GM19463 (cell line): ENCODE measurements around the gene DHRSX.
"Not testable (repeated sequence)": the region's sequence is repeated elsewhere in the genome, so short reads cannot be mapped to it uniquely, and the experiment has no call there.

Experiments used
- ATAC-seq: cut with Tn5 transposase; IDR thresholded peaks from one replicate; pipeline ENCODE4 v1.9.1; 2021; ENCODE audit warnings: mild to moderate bottlenecking, moderate library complexity; ENCODE audit not compliant: unreplicated experiment

DHRSX gene

GRCh38 chrX:2270783-2271182 is 230.0 kb downstream of the DHRSX start:
- ATAC-seq = not testable (repeated sequence)

GRCh38 chrX:2267890-2268289 is 232.9 kb downstream of the DHRSX start:
- no peak for ATAC-seq

GRCh38 chrX:2266445-2267349 is 234.1 kb downstream of the DHRSX start:
- ATAC-seq = no peak

- not testable (repeated sequence) for ATAC-seq
Observed at GRCh38 chrX:2265658-2266444, 234.9 kb downstream of the DHRSX start.

GRCh38 chrX:2264179-2265030 is 236.4 kb downstream of the DHRSX start:
- no peak for ATAC-seq

GRCh38 chrX:2263203-2263602 is 237.6 kb downstream of the DHRSX start:
- ATAC-seq = no peak

- no peak for ATAC-seq
Observed at GRCh38 chrX:2262668-2263055, 238.1 kb downstream of the DHRSX start.

- ATAC-seq = no peak
Observed at GRCh38 chrX:2261831-2262667, 238.7 kb downstream of the DHRSX start.

- no peak for ATAC-seq
Observed at GRCh38 chrX:2252331-2253065, 248.3 kb downstream of the DHRSX start.

GRCh38 chrX:2251211-2251610 is 249.6 kb downstream of the DHRSX start:
- ATAC-seq = no peak

- ATAC-seq = no peak
Observed at GRCh38 chrX:2243913-2244460, 256.8 kb downstream of the DHRSX start.

- ATAC-seq = no peak
Observed at GRCh38 chrX:2242980-2243379, 257.8 kb downstream of the DHRSX start.

- ATAC-seq = no peak
Observed at GRCh38 chrX:2242326-2242725, 258.4 kb downstream of the DHRSX start.

GRCh38 chrX:2241496-2241895 is 259.3 kb downstream of the DHRSX start:
- ATAC-seq = not testable (repeated sequence)

- not testable (repeated sequence) for ATAC-seq
Observed at GRCh38 chrX:2240761-2241160, 260.0 kb downstream of the DHRSX start.

- ATAC-seq = no peak
Observed at GRCh38 chrX:2237976-2238375, 262.8 kb downstream of the DHRSX start.

- ATAC-seq = no peak
Observed at GRCh38 chrX:2231570-2232192, 269.1 kb downstream of the DHRSX start.

GRCh38 chrX:2230457-2230856 is 270.3 kb downstream of the DHRSX start:
- no peak for ATAC-seq

- ATAC-seq = no peak
Observed at GRCh38 chrX:2228536-2228935, 272.2 kb downstream of the DHRSX start.
